GM12873 (cell line): Measurements from ENCODE around the gene HEATR5B.

Source experiments
- TF ChIP-seq, protein P1 (sequence below): IDR thresholded peaks from 2 replicates; pipeline ENCODE4 v1.5.1; 2012; ENCODE audit warnings: low read depth, mild to moderate bottlenecking, moderate library complexity, low read length, control low read depth; ENCODE audit not compliant: insufficient read depth; ENCODE audit errors: missing control alignments

The HEATR5B gene

GRCh38 chr2:37083873-37084794 lies at the start of gene HEATR5B, which contains the start of gene GPATCH11:
Gene HEATR5B, minus strand, starts transcription at chr2:37084372. Its CDS starts 958 bp downstream, at chr2:37083414.
Gene GPATCH11, plus strand, starts transcription at chr2:37084518. Its CDS starts 3,864 bp downstream, at chr2:37088382.
- TF ChIP-seq, protein P1, sequence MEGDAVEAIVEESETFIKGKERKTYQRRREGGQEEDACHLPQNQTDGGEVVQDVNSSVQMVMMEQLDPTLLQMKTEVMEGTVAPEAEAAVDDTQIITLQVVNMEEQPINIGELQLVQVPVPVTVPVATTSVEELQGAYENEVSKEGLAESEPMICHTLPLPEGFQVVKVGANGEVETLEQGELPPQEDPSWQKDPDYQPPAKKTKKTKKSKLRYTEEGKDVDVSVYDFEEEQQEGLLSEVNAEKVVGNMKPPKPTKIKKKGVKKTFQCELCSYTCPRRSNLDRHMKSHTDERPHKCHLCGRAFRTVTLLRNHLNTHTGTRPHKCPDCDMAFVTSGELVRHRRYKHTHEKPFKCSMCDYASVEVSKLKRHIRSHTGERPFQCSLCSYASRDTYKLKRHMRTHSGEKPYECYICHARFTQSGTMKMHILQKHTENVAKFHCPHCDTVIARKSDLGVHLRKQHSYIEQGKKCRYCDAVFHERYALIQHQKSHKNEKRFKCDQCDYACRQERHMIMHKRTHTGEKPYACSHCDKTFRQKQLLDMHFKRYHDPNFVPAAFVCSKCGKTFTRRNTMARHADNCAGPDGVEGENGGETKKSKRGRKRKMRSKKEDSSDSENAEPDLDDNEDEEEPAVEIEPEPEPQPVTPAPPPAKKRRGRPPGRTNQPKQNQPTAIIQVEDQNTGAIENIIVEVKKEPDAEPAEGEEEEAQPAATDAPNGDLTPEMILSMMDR = no peak

DNA sequence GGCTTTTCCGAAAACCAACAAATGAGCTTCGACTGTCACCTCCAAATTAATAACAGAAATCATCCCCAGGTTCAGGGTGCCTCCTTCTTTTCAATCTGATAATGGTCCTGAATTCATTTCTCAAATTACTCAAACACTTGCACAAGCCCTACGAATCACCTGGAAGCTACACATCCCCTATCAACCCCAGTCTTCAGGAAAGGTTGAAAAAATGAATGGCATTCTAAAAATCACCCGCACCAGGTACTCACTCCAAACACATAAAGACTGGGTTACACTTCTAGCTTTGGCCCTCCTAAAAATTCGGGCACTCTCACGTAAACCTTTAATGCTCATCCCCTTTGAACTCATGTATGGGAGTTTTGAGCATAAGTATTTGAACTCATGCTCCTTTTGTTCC lies 48.7 kb upstream of the HEATR5B start:
- TF ChIP-seq, protein P1 = no peak

GRCh38 chr2:37125416-37125815 lies 41.2 kb upstream of the HEATR5B start:
- TF ChIP-seq, protein P1 = no peak

DNA sequence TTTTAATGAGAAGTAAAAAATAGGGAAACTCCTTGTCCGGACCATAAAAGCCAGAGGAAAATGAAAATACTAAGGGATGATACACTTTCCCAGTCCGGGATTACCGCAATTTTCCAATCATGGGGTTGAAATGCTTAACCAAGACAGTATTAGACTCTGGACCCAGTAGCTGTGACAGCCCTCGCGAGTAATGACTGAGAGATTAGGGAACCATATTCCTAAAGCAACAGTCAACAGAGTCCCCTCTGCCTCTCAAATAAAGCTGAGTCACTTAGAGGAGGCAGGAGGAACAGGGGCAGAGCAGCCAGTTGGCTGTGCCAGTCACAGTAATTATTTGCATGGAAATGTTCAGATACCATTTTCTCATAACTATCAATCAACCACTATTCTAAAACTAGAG lies 35.0 kb upstream of the HEATR5B start:
- TF ChIP-seq, protein P1 = no peak

- TF ChIP-seq, protein P1 = no peak
These were observed 33.4 kb upstream of the HEATR5B start for GRCh38 chr2:37117566-37117965.

GRCh38 chr2:37111958-37112357 lies 27.8 kb upstream of the HEATR5B start:
- TF ChIP-seq, protein P1 = no peak

DNA sequence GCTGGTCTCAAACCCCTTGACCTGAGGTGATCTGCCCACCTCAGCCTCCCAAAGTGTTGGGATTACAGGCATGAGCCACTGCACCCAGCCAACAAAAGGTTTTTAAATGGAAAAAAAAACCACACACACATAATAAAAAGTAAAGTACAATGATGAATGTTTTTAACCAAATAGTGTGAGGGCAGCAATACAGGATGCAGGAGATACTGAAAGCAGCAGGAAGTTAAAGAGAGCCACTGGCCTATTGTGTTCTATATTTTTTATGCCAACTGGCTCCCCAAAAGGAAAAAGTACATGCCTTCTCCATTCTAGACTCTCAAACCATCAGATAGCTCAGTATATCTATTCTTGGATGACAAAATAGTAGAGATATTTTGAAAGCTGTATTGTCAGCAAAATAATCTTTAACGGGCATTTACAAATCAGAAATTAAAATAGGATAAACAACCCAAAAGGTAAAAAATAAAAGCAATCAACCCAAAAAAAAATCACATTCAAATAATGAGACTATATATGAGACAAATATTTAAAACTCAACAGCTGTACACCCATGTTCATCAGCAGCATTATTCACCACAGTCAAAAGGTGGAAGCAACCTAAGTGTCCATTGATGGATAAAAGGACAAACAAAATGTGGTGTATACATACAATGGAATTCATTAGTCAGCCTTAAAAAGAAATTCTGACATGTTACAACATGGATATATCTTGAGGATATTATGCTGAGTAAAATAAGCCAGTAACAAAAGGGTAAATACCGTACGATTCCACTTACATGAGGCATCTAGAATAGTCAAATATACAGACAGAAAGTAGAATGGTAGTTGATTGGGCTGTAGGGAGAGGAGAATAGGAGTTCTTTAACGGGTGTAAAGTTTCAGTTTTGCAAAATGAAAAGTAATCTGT lies 26.4 kb upstream of the HEATR5B start:
- TF ChIP-seq, protein P1 = no peak
